IPS-20b (cell line): Measurements from ENCODE around the gene CDH13.

ENCODE experiments used
- H3K27ac ChIP-seq: one replicate; pipeline ENCODE4 v1.5.1; 2013; ENCODE audit warnings: low read length
- H3K27me3 ChIP-seq: 2 replicates; pipeline ENCODE4 v1.6.1; 2013; ENCODE audit warnings: mild to moderate bottlenecking, low read length, inconsistent platforms; ENCODE audit not compliant: insufficient read depth
- H3K36me3 ChIP-seq: 2 replicates; pipeline ENCODE4 v1.6.1; 2013; ENCODE audit warnings: low read depth, mild to moderate bottlenecking, inconsistent platforms, low read length, moderate library complexity; ENCODE audit not compliant: insufficient read depth
- H3K4me1 ChIP-seq: 2 replicates; pipeline ENCODE4 v1.6.1; 2013; ENCODE audit warnings: mild to moderate bottlenecking, control low read depth, inconsistent platforms, low read length, moderate library complexity; ENCODE audit not compliant: insufficient read depth
- H3K4me3 ChIP-seq: 2 replicates; pipeline ENCODE4 v1.5.1; 2013; ENCODE audit warnings: mild to moderate bottlenecking, low read length, inconsistent platforms
- H3K9ac ChIP-seq: 2 replicates; pipeline ENCODE4 v1.6.1; 2013; ENCODE audit warnings: low read depth, mild to moderate bottlenecking, inconsistent platforms, low read length, moderate library complexity
- H3K9me3 ChIP-seq: 2 replicates; pipeline ENCODE4 v1.6.1; 2013; ENCODE audit warnings: mild to moderate bottlenecking, low read depth, low read length, inconsistent platforms; ENCODE audit not compliant: insufficient read depth

Gene CDH13

DNA sequence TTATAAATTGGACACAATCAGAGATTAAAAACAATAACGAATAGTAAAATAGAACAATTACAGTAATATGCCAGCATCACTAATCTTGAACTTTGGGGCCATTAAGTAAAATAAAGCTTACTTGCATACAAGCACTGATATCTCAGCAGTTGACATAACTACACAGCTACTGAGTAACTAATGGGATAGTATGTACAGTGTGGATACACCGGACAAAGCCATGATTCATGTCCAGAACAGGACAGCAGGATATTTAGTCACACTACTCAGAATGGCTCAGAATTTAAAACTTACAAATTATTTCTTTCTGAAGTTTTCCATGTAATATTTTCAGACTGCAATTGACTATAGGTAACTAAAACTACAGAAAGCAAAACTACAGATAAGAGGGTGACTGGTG, 427.5 kb downstream of the CDH13 start:
- H3K9ac ChIP-seq = no peak overlapping the region
- H3K4me1 ChIP-seq = peaks cover 4% of the 10 kb centered on the region; the same call in 1 of the 2 replicates
- H3K36me3 ChIP-seq = no peaks in the 10 kb centered on the region
- H3K27ac ChIP-seq = no peak overlapping the region
- no peaks in the 10 kb centered on the region for H3K9me3 ChIP-seq
- H3K27me3 ChIP-seq = no peaks in the 10 kb centered on the region
- H3K4me3 ChIP-seq = no peak overlapping the region

DNA sequence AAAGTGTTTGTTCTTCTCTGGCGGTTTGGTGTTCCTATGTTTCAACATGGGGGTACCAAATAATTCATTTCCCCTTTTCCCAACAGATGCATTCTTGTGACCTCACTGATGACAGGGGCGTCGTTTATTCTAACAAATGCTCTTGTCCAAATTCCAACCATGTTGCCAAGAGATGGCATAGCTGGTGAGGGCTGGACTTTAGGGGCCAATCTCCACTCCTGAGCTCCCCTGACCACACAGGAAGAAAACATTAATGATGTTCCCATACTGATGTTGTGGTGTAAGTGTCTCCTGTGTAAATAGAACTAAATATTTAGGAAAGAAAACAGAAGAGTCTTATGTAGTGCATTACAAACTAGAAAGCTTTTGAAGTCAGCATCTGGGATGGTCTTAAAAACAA, 431.6 kb downstream of the CDH13 start:
- Histone ChIP-seq H3K9ac (no peak overlapping the region), H3K27me3 (no peaks in the 10 kb centered on the region), H3K4me1 (peaks cover 4% of the 10 kb centered on the region; the same call in 1 of the 2 replicates), H3K9me3 (no peaks in the 10 kb centered on the region), H3K36me3 (no peaks in the 10 kb centered on the region), H3K4me3 (no peak overlapping the region), H3K27ac (no peak overlapping the region)

DNA sequence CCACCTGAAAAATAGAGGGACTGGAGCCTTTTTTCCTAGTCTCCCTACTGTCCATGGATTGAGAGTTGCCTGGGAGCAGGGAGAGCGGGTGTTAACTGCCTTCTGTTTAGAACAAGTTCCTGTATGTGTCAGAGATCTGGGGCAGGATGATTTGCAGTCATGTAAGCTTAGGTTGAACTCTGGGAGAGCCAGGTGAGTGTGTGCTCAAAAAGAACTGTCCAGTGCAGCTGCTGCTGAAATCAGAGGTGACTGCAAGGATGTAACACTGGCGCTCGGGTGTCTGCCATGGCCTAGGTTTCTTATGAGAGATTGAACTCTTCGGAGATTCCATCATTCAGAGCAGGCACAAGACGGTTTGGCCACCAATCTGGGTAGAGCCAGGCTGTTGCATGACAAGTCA, 432.5 kb downstream of the CDH13 start:
- Histone ChIP-seq H3K9ac (no peak overlapping the region), H3K36me3 (no peaks in the 10 kb centered on the region), H3K4me1 (peaks cover 4% of the 10 kb centered on the region; the same call in 1 of the 2 replicates), H3K27ac (no peak overlapping the region), H3K27me3 (no peaks in the 10 kb centered on the region), H3K4me3 (no peak overlapping the region), H3K9me3 (no peaks in the 10 kb centered on the region)

DNA sequence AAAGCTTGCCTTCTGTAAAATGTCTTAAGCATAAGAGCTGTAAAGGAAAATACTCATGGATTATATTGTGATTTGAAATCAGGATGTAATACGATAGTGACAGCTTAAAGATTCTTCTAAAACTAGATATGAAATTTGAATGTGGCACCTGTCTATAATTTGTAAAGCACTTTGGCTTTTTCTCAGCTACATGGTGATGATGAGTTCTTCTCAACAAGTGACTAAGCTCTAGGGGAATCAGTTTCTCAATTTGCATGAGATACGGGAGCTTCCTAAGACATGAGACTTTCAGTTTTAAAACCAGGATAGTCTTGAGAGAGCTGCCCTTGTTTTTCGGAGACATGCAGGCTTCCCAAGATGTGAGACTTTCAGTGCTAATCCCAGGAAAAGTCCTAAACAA, 439.2 kb downstream of the CDH13 start:
- H3K27me3 ChIP-seq = no peaks in the 10 kb centered on the region
- peaks cover 12% of the 10 kb centered on the region for H3K9me3 ChIP-seq
- H3K36me3 ChIP-seq = no peaks in the 10 kb centered on the region
- no peak overlapping the region for H3K4me3 ChIP-seq
- H3K9ac ChIP-seq = no peak overlapping the region
- no peak overlapping the region for H3K27ac ChIP-seq
- no peaks in the 10 kb centered on the region for H3K4me1 ChIP-seq

DNA sequence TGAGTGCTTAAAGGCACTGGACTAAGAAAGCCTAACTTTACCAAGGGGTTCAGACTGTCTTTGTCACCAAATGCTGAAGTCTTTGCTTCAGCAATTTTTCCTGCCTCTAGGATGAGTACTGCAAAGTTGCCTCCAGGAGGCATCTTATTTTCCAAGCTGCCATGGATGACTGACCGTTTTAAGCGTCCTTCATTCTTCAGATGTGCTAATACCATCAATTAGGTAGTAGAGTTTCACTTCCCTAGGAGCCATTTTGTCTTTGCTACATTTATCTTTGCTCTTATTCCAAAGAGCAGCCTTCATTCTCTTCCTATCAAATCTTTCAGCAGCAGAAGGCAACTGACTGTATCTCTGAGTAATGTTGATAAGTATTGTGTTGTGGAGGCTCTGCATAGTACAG, 440.1 kb downstream of the CDH13 start:
- Histone ChIP-seq H3K4me3 (no peak overlapping the region), H3K9ac (no peak overlapping the region), H3K36me3 (no peaks in the 10 kb centered on the region), H3K9me3 (peaks cover 12% of the 10 kb centered on the region), H3K27me3 (no peaks in the 10 kb centered on the region), H3K27ac (no peak overlapping the region), H3K4me1 (no peaks in the 10 kb centered on the region)

DNA sequence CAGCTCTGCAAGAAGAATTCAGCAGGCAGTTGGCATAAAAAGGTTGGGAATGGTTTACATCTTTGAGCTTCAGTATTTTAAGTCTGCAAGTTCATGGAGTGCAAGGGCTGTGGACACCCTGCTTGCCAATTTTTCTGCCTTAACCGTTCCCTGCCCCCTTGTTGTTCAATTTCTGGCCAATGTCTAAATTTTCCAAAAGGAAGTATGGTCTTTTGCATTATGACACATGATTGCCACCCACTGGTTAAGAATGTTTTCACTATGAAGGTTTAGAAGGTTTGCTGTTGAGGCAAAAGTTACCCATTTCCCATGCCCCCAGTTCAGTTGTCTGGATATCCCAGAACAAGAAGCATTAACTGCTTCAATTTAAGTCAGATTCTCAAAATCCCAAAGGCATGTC, 441.9 kb downstream of the CDH13 start:
- Histone ChIP-seq H3K9me3 (peaks cover 12% of the 10 kb centered on the region), H3K4me3 (no peak overlapping the region), H3K27ac (no peak overlapping the region), H3K36me3 (no peaks in the 10 kb centered on the region), H3K27me3 (no peaks in the 10 kb centered on the region), H3K9ac (no peak overlapping the region), H3K4me1 (peaks cover 7% of the 10 kb centered on the region)

DNA sequence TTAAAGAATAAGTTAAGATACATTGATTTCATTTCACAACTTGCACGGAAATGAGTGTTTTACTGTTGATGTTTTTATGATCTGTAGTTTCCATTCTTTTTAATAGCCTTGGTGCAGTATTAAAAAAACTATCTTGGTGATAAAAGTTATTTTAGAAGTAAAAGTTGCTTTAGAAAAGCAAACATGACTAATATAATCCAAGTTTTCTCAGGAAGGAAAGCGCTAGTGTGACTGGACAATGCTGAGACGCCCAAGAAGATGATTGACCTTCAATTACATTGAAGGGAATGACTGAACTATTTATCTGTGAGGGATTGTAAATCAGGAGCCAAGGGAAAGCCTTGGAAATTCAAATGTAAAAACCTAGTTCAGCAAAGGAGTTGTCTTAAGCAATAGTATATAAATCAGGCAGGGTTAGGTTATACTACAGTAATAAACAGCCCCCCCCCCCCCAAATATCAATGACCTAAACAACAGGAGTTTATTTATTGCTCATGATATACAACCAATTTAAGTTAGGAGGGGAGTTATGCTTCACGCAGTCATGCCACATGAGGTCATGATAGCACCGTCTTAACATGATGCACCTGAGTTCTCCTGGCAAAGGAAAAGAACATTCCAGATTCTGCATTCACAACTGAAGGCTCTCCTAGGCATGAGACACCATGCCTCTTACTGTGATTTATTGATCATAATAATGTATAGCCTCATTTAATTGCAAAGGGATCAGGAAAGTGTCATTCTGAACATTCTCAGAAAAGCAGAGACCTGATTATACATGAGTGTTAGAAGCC, 443.8 kb downstream of the CDH13 start:
- Histone ChIP-seq H3K27me3 (no peaks in the 10 kb centered on the region), H3K9ac (no peak overlapping the region), H3K9me3 (peaks cover 12% of the 10 kb centered on the region), H3K4me3 (no peak overlapping the region), H3K4me1 (peaks cover 7% of the 10 kb centered on the region), H3K27ac (no peak overlapping the region), H3K36me3 (no peaks in the 10 kb centered on the region)

DNA sequence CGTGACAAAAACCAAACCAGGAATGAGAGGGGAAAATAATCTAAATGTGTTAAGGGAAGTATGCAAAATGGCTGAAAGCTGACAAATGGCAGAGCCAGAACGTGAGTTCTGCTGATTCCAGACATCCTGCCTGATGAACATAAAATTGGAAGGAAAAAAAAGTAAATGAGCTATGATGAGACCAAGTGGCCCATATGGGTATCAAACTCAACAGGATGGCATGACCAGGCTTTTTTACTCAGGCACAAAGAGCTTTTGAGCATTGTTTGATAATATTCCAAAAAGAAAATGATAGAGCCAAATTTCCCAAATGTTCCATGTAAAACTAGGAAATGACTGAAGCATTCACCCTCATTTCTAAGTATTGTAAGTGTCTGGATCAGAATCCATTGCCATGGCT, 449.2 kb downstream of the CDH13 start:
- Histone ChIP-seq H3K9me3 (no peaks in the 10 kb centered on the region; the same call in 1 of the 2 replicates), H3K27me3 (no peaks in the 10 kb centered on the region), H3K36me3 (no peaks in the 10 kb centered on the region), H3K27ac (no peak overlapping the region), H3K4me3 (no peak overlapping the region), H3K9ac (no peak overlapping the region), H3K4me1 (peaks cover 7% of the 10 kb centered on the region)

DNA sequence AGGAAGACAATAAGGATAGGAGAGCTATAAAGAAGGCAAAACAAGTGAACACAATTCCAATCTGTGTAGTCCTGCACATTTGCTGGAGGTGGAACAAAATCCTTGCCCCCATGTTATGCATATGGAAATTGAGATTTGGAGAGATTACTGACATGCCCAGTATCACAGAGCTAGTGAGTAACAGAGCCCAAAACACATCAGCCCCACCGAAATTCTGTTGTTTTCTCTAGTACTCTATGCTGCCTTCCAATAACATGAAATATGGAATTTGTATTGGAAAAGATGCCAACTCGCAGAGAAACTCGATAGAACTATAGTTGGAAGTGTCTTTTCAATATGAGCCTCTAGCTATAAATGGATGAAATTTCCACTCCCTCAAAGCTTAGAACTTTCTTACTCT, 456.6 kb downstream of the CDH13 start:
- Histone ChIP-seq H3K36me3 (no peaks in the 10 kb centered on the region), H3K9me3 (peaks cover 5% of the 10 kb centered on the region; the same call in 1 of the 2 replicates), H3K4me3 (no peak overlapping the region), H3K9ac (no peak overlapping the region), H3K27me3 (no peaks in the 10 kb centered on the region), H3K4me1 (no peaks in the 10 kb centered on the region; the same call in 1 of the 2 replicates), H3K27ac (no peak overlapping the region)

DNA sequence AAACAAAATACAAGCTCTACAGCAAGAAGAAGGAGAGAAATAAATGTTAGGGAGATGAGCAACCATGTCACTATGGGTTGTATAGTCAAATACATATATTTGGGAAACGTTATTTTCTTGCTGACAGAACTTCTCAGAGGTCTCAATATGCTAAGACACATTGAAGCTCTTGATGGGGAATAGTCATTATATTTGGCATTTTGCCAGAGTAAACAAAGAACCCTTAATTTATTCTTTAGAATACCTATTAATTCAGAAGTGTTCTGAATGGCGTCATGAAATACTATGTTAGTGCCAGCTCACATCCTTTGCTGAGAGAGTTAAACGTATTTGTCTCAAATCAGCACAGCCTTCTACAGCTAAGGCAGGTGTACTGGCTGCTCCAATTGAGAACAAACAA, 458.9 kb downstream of the CDH13 start:
- no peaks in the 10 kb centered on the region for H3K27me3 ChIP-seq
- no peaks in the 10 kb centered on the region for H3K36me3 ChIP-seq
- H3K9me3 ChIP-seq = peaks cover 5% of the 10 kb centered on the region; the same call in 1 of the 2 replicates
- H3K9ac ChIP-seq = no peak overlapping the region
- no peaks in the 10 kb centered on the region; the same call in 1 of the 2 replicates for H3K4me1 ChIP-seq
- no peak overlapping the region for H3K4me3 ChIP-seq
- no peak overlapping the region for H3K27ac ChIP-seq

DNA sequence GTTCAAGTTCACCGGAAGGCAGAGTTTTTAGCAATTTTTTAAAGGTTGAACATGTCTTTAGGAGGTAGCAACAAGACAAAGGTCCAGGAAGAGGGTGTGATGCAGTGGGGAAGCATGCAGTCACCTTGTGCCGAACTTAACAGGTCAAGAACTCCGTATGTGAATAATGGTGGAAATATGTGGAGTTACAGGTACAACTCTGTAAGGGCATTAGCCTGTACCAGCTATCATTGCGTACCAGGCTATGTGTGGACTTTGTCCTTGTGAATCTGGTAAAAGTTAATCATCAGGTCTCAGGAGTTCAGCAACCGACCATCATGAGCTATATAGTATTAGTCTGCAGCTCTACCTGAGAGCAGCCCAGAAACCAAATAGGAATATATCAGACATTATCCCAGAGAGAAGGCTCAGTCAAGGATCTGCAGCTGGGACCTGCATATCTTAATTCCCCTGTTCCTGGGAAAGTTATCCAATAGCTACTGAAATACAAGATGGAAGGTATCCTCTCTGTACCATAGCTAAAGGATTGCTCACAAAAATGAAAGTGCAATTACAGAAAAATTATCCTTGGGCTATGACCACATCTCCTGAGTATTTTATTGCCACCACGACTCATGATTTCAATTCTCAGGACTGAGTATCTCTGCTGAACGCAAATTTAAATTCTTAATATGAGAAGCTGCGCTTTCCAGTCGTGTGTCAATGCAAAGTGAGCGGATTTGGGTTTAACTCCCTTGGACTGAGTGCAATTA, 469.3 kb downstream of the CDH13 start:
- H3K36me3 ChIP-seq = no peaks in the 10 kb centered on the region
- peaks cover 12% of the 10 kb centered on the region; the same call in 1 of the 2 replicates for H3K9me3 ChIP-seq
- H3K27ac ChIP-seq = no peak overlapping the region
- H3K27me3 ChIP-seq = no peaks in the 10 kb centered on the region
- H3K4me3 ChIP-seq = no peak overlapping the region
- no peak overlapping the region for H3K9ac ChIP-seq
- no peaks in the 10 kb centered on the region for H3K4me1 ChIP-seq

DNA sequence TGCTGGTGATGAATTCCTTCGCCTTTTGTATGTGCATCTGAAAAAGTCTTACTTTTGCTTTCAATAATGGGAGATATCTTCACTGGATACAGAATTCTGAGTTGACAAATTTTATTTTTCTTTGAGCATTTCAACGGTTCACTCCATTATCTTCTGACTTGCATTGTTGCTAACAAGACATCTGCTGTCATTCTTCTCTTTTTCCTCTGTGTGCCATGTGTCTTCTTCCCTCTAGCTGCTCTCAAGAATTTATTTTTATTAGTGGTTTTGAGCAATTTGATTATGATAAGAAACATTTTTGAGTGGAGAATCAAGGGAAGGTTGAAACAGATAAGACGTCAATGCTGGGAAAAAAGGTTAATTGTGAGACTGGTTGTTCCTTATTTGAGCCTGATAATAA, 471.8 kb downstream of the CDH13 start:
- Histone ChIP-seq H3K9ac (no peak overlapping the region), H3K9me3 (peaks cover 17% of the 10 kb centered on the region), H3K4me1 (no peaks in the 10 kb centered on the region), H3K27ac (no peak overlapping the region), H3K27me3 (no peaks in the 10 kb centered on the region), H3K4me3 (no peak overlapping the region), H3K36me3 (no peaks in the 10 kb centered on the region)
